Liver (tissue), 9 donors: ENCODE data around the gene BST1. TPM values are rescaled to one million over a fixed set of nuclear protein-coding genes. Genes with fewer than 3 reads are reported as not detected.
A peak's percentile ranks its signal among the peaks of the same experiment; 100 is the strongest.

Experiments
- DNase-seq: peaks from one replicate; pipeline ENCODE4 v3.0.0-alpha.2; 2017; ENCODE audit warnings: low spot score
- H3K27ac ChIP-seq, 2 donors: one replicate each; pipeline ENCODE4 v1.7.0; 2013; ENCODE audit warnings: inconsistent platforms in 2 of 2, low read length in 2 of 2, control low read depth in 1 of 2, low read depth in 1 of 2, mild to moderate bottlenecking in 1 of 2
- H3K27me3 ChIP-seq, 4 donors: one replicate each; pipeline versions ENCODE4 v1.6.1 to v1.7.0; 2013; ENCODE audit warnings: low read length in 3 of 4, inconsistent platforms in 1 of 4, mild to moderate bottlenecking in 1 of 4, moderate library complexity in 1 of 4; ENCODE audit not compliant: control insufficient read depth in 4 of 4, insufficient read depth in 4 of 4
- H3K36me3 ChIP-seq, 4 donors: one replicate each; pipeline versions ENCODE4 v1.6.1 to v1.7.0; 2013; ENCODE audit warnings: low read length in 3 of 4, mild to moderate bottlenecking in 3 of 4, low read depth in 1 of 4, moderate library complexity in 1 of 4; ENCODE audit not compliant: control insufficient read depth in 4 of 4, insufficient read depth in 3 of 4
- H3K4me1 ChIP-seq, 4 donors: one replicate each; pipeline versions ENCODE4 v1.6.1 to v1.7.0; 2013; ENCODE audit warnings: low read length in 3 of 4, mild to moderate bottlenecking in 3 of 4, moderate library complexity in 1 of 4; ENCODE audit not compliant: control insufficient read depth in 4 of 4, insufficient read depth in 4 of 4
- H3K4me3 ChIP-seq, 3 donors: one replicate each; pipeline versions ENCODE4 v1.6.1 to v1.7.0; 2013; ENCODE audit warnings: low read length in 3 of 3, control low read depth in 1 of 3, low read depth in 1 of 3, mild to moderate bottlenecking in 1 of 3
- H3K9ac ChIP-seq, 2 donors: one replicate each; pipeline ENCODE4 v1.7.0; 2013; ENCODE audit warnings: low read length in 2 of 2, mild to moderate bottlenecking in 2 of 2, moderate library complexity in 2 of 2, control low read depth in 1 of 2, low read depth in 1 of 2
- H3K9me3 ChIP-seq, 4 donors: one replicate each; pipeline versions ENCODE4 v1.6.1 to v1.7.0; 2013; ENCODE audit warnings: low read length in 3 of 4; ENCODE audit not compliant: control insufficient read depth in 4 of 4
- ATF3 ChIP-seq: IDR thresholded peaks from 2 replicates; pipeline ENCODE4 v1.6.1; 2016; ENCODE audit warnings: antibody characterized with exemption
- CTCF ChIP-seq: fragments of 150-350 bp; IDR thresholded peaks from 2 replicates; pipeline ENCODE4 v1.5.1; 2017; ENCODE audit warnings: improper control_type of control experiment, low read depth, low read length; ENCODE audit not compliant: missing input control
- EGR1 ChIP-seq, 2 donors: IDR thresholded peaks; 2 replicates each; pipeline ENCODE4 v1.6.1; 2016 to 2018; ENCODE audit warnings: antibody characterized with exemption in 2 of 2, low read depth in 2 of 2
- FOXA1 ChIP-seq: IDR thresholded peaks from 2 replicates; pipeline ENCODE4 v1.6.1; 2016; ENCODE audit warnings: antibody characterized with exemption
- FOXA2 ChIP-seq: IDR thresholded peaks from 2 replicates; pipeline ENCODE4 v1.6.1; 2016; ENCODE audit warnings: antibody characterized with exemption
- GABPA ChIP-seq, 2 donors: IDR thresholded peaks in 1 of 2; conservative IDR thresholded peaks in 1 of 2; 2 replicates each; pipeline ENCODE4 v1.6.1; 2016; ENCODE audit warnings: antibody characterized with exemption in 2 of 2, mild to moderate bottlenecking in 1 of 2, moderate library complexity in 1 of 2
- HNF4A ChIP-seq, 2 donors: conservative IDR thresholded peaks; 2 replicates each; pipeline ENCODE4 v1.6.1; 2016; ENCODE audit warnings: antibody characterized with exemption in 2 of 2, mild to moderate bottlenecking in 2 of 2
- HNF4G ChIP-seq: IDR thresholded peaks from 2 replicates; pipeline ENCODE4 v1.6.1; 2016; ENCODE audit warnings: antibody characterized with exemption
- JUND ChIP-seq, 2 donors: IDR thresholded peaks; 2 replicates each; pipeline ENCODE4 v1.6.1; 2016; ENCODE audit warnings: antibody characterized with exemption in 2 of 2
- MAX ChIP-seq: IDR thresholded peaks from 2 replicates; pipeline ENCODE4 v1.6.1; 2016; ENCODE audit warnings: antibody characterized with exemption
- NR2F2 ChIP-seq: IDR thresholded peaks from 2 replicates; pipeline ENCODE4 v1.6.1; 2016; ENCODE audit warnings: antibody characterized with exemption
- RAD21 ChIP-seq, 2 donors: IDR thresholded peaks; 2 replicates each; pipeline ENCODE4 v1.6.1; 2016; ENCODE audit warnings: antibody characterized with exemption in 2 of 2, mild to moderate bottlenecking in 2 of 2
- REST ChIP-seq: IDR thresholded peaks from 2 replicates; pipeline ENCODE4 v1.6.1; 2016; ENCODE audit warnings: antibody characterized with exemption, mild to moderate bottlenecking
- RXRA ChIP-seq, 2 donors: IDR thresholded peaks; 2 replicates each; pipeline ENCODE4 v1.6.1; 2017 to 2018; ENCODE audit warnings: antibody characterized with exemption in 2 of 2, mild to moderate bottlenecking in 1 of 2
- SP1 ChIP-seq: IDR thresholded peaks from 2 replicates; pipeline ENCODE4 v1.6.1; 2018; ENCODE audit warnings: antibody characterized with exemption, mild to moderate bottlenecking
- TAF1 ChIP-seq: conservative IDR thresholded peaks from 2 replicates; pipeline ENCODE4 v1.6.1; 2016; ENCODE audit warnings: antibody characterized with exemption, mild to moderate bottlenecking
- YY1 ChIP-seq: IDR thresholded peaks from 2 replicates; pipeline ENCODE4 v1.6.1; 2016; ENCODE audit warnings: antibody characterized with exemption, mild to moderate bottlenecking
- ZBTB33 ChIP-seq: IDR thresholded peaks from 2 replicates; pipeline ENCODE4 v1.6.1; 2016; ENCODE audit warnings: antibody characterized with exemption
- WGBS: extraction: QIAGEN DNeasy Blood & Tissue Kit; methylation state at CpG from one replicate; pipeline ENCODE4 v1.1.7; 2013; 5-methylcytosine and 5-hydroxymethylcytosine counted together
- polyA plus RNA-seq, 2 donors: library from polyadenylated mRNA; stranded (reverse) in 1 of 2; unstranded in 1 of 2; fragments of 200-250 nt in 1 of 2; fragments of >200 nt in 1 of 2; fragmentation: Nextera tagmentation in 1 of 2; extraction: Ambion mirVana in 1 of 2; gene quantifications; one replicate each; pipeline versions ENCODE4 v1.2.1 to v1.2.3, GENCODE V29; 2013 to 2015
- total RNA-seq, 2 donors: library from RNA; depleted of rRNA; stranded (reverse); fragments of >200 nt; gene quantifications; one replicate each; pipeline ENCODE4 v1.2.3, GENCODE V29; 2014
- donor health status: healthy.
- donor health status: healthy.
- donor health status: healthy.
- donor health status: healthy.
- donor health status: healthy.

Gene BST1
- total and polyA plus RNA-seq, 4 donors: 3.7 to 13.2 (median 9.9) TPM

GRCh38 chr4:15779306-15779705, 76.4 kb downstream of the BST1 start:
- Histone ChIP-seq H3K36me3 (no peaks in the 10 kb centered on the region), H3K4me1 (peaks cover 0 to 17% (median 5%) of the 10 kb centered on the region in 4 donors), H3K27me3 (no peaks in the 10 kb centered on the region), H3K9me3 (no peaks in the 10 kb centered on the region), H3K4me3 (peak overlapping the region; percentile 79 to 88 (median 83)), H3K9ac (peak overlapping the region; percentile 62 to 73), H3K27ac (peak overlapping the region; percentile 19 to 79)
- DNase-seq: peak; percentile 41
- under 1% methylated on average over 14 of the region's 14 CpGs for WGBS
- TF ChIP-seq RAD21 (IDR thresholded peaks at IDR 0.05) (peak; percentile 72 to 74), FOXA2 (peak; percentile 31), TAF1 (peak; percentile 72), EGR1 (IDR thresholded peaks at IDR 0.05; ENCODE audit: low read depth in 2 of 2) (no peak), YY1 (peak; percentile 87), CTCF (peak; percentile 37), JUND (IDR thresholded peaks at IDR 0.05) (no peak), ZBTB33 (peak; percentile 50), NR2F2 (peak; percentile 10), MAX (peak; percentile 78), SP1 (peak; percentile 55), FOXA1 (no peak), HNF4G (no peak), RXRA (IDR thresholded peaks at IDR 0.05) (peak; percentile 51 to 55), HNF4A (conservative IDR thresholded peaks at IDR 0.05) (peak; percentile 45 to 57), ATF3 (no peak), GABPA (IDR thresholded peaks at IDR 0.05 in 1 of 2, conservative IDR thresholded peaks at IDR 0.05 in 1 of 2) (peak in 1 of 2 donors; percentile 62), REST (peak; percentile 56)
